Measurements from ENCODE around the gene NR4A1. TPM values are rescaled to one million over a fixed set of nuclear protein-coding genes. Genes with fewer than 3 reads are reported as not detected.

The NR4A1 gene
- total and polyA plus RNA-seq, 10 of the 15 experiments (the other 5 are each of a cell fraction or from before 2014, with no cell fraction given): 0.05 to 7.9 (median 2.2) TPM; not detected in 1

GRCh38 chr12:52035926-52036325 lies 15.3 kb upstream of the NR4A1 start:
- BruUV-seq (replicated peaks): no TSS peak
- POLR2A ChIA-PET: interaction anchor here (6.0 kb wide), 1 partner anchor 15 kb away, joined by 24 read pairs; the partner anchor contains the start of gene NR4A1
- H3K4me2 ChIP-seq (ENCODE audit: control insufficient read depth, insufficient read depth): no peak overlapping the region
- no peak overlapping the region for H3K27ac ChIP-seq (ENCODE audit: control insufficient read depth, insufficient read depth)
- in situ Hi-C loops (cut with MboI) (no loop called here), intact Hi-C loops (cut with micrococcal nuclease; ENCODE audit: unreplicated experiment) (no loop called here)
- SMC1A ChIA-PET (ENCODE audit: uncharacterized antibody, unreplicated experiment): interaction anchor here (1.8 kb wide), 1 partner anchor 10 kb away, joined by 8 read pairs; no protein-coding TSS in a partner anchor
- DNase-seq (ENCODE audit: low read depth, low spot score) (no peak), FAIRE-seq (no peak), ATAC-seq (no peak)
- CTCF ChIA-PET: interaction anchor here (1.0 to 5.9 kb wide), 4 partner anchors 8 to 33 kb away, joined by 3 to 33 read pairs (median 16); no protein-coding TSS in a partner anchor
- no peaks in the 10 kb centered on the region for H3K36me3 ChIP-seq (ENCODE audit: control insufficient read depth in 2 of 2, insufficient read depth in 2 of 2, low read length in 1 of 2)
- H3K4me3 ChIP-seq: no peak overlapping the region
- H3K27me3 ChIP-seq (replicated peaks in 1 of 2; ENCODE audit: control insufficient read depth in 2 of 2, insufficient read depth in 2 of 2, low read length in 1 of 2): no peaks in the 10 kb centered on the region; a peak in 1 of 4 replicates
- H3K4me1 ChIP-seq (ENCODE audit: control insufficient read depth, insufficient read depth, low read length): peaks cover 17% of the 10 kb centered on the region
- H4K20me1 ChIP-seq (ENCODE audit: control insufficient read depth, insufficient read depth): no peaks in the 10 kb centered on the region
- no peak for TF ChIP-seq RELA (IDR thresholded peaks at IDR 0.05; ENCODE audit: borderline replicate concordance, partially characterized antibody)
- TF ChIP-seq SP1 (IDR thresholded peaks at IDR 0.05; ENCODE audit: low read depth, low read length): no peak
- TF ChIP-seq CEBPB (IDR thresholded peaks at IDR 0.05; ENCODE audit: borderline replicate concordance in 1 of 2, low read depth in 2 of 2, low read length in 2 of 2): no peak
- no peak for TF ChIP-seq HDGF (IDR thresholded peaks at IDR 0.05)
- no peak for TF ChIP-seq NFYB (IDR thresholded peaks at IDR 0.05; ENCODE audit: insufficient read depth, low read depth, low read length)
- no peak for TF ChIP-seq MEF2B (IDR thresholded peaks at IDR 0.05; ENCODE audit: partially characterized antibody, poor library complexity, severe bottlenecking)
- no peak for TF ChIP-seq PAX8 (IDR thresholded peaks at IDR 0.05)
- TF ChIP-seq USF2 (IDR thresholded peaks at IDR 0.05; ENCODE audit: borderline replicate concordance, low read depth, low read length): no peak
- TF ChIP-seq ZBTB33 (IDR thresholded peaks at IDR 0.05): no peak
- TF ChIP-seq SUZ12 (IDR thresholded peaks at IDR 0.05; ENCODE audit: unreplicated experiment): no peak
- TF ChIP-seq RFX5 (IDR thresholded peaks at IDR 0.05; ENCODE audit: low read depth, low read length): no peak
- TF ChIP-seq ZNF217 (IDR thresholded peaks at IDR 0.05): no peak
- TF ChIP-seq HDAC6 (IDR thresholded peaks at IDR 0.05; ENCODE audit: unreplicated experiment): no peak
- TF ChIP-seq TCF7 (IDR thresholded peaks at IDR 0.05; ENCODE audit: borderline replicate concordance): no peak
- H3K9me3 ChIP-seq (replicated peaks; ENCODE audit: control insufficient read depth, insufficient read depth, low read length): no peaks in the 10 kb centered on the region
- RAD21 ChIA-PET (ENCODE audit: unreplicated experiment): interaction anchor here (0.9 to 4.0 kb wide), 5 partner anchors 10 to 46 kb away, joined by 3 to 15 read pairs (median 4); partner anchors contain the start of gene NR4A1
- H2AFZ ChIP-seq (ENCODE audit: control insufficient read depth, low read depth, low read length): no peak overlapping the region
- H3K79me2 ChIP-seq (ENCODE audit: control insufficient read depth, insufficient read depth, low read length): no peaks in the 10 kb centered on the region
- no peak overlapping the region for H3K9ac ChIP-seq (ENCODE audit: control insufficient read depth, insufficient read depth, low read length)
- WGBS (ENCODE audit: insufficient coverage, insufficient replicate concordance, low lambda C conversion rate, missing lambda C conversion rate): 75% methylated on average over 2 of the region's 2 CpGs
